Measurements from ENCODE around the gene PCID2.

Gene PCID2

DNA sequence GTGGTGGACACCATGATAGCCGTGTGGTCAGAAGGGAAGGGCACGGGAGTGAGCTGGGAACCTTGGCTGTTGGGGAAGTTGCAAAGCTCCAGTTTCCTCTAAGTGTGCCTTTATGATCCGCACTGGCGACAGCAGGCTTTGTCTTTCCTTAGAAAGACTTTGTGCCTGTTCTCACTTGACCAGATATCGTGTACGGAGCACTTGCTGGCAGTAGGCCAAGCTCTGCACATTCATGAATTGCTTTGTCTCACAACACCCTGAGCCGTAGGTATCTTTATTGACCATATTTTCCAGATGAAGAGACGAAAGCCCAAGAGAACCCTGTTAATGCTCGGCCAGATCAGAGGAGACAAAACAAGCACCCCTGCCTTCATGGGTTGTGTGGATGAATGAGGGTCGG lies 16.0 kb upstream of the PCID2 start:
- TF ChIP-seq POLR2A (IDR thresholded peaks at IDR 0.05; ENCODE audit: extremely low read depth, insufficient read length) = no peak
- TF ChIP-seq MYC (IDR thresholded peaks at IDR 0.05; ENCODE audit: low read depth, low read length) = no peak
- TF ChIP-seq, protein P1, sequence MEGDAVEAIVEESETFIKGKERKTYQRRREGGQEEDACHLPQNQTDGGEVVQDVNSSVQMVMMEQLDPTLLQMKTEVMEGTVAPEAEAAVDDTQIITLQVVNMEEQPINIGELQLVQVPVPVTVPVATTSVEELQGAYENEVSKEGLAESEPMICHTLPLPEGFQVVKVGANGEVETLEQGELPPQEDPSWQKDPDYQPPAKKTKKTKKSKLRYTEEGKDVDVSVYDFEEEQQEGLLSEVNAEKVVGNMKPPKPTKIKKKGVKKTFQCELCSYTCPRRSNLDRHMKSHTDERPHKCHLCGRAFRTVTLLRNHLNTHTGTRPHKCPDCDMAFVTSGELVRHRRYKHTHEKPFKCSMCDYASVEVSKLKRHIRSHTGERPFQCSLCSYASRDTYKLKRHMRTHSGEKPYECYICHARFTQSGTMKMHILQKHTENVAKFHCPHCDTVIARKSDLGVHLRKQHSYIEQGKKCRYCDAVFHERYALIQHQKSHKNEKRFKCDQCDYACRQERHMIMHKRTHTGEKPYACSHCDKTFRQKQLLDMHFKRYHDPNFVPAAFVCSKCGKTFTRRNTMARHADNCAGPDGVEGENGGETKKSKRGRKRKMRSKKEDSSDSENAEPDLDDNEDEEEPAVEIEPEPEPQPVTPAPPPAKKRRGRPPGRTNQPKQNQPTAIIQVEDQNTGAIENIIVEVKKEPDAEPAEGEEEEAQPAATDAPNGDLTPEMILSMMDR (IDR thresholded peaks at IDR 0.05; ENCODE audit: low read depth, low read length) = no peak
- H3K4me3 ChIP-seq (ENCODE audit: low read depth, low read length) = no peak overlapping the region
- no peak for DNase-seq (ENCODE audit: low read depth)

DNA sequence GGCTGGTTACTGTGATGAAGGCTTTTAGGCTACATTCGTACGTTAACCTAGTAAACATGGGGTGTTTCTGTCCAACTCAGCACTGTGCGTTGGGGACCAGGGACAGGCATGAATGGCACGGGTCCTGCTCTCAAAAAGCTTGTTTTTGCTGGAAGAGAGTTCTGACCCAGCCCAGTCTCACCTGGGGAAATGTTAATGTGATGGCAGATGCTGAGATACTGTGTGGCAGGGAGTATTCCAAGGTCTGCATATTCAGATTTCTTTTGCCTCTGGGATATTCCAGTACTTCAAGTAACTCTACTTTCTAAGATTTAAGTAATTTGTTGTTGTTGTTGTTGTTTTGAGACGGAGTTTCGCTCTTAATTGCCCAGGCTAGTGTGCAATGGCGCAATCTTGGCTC lies 14.6 kb upstream of the PCID2 start:
- TF ChIP-seq, protein P2, sequence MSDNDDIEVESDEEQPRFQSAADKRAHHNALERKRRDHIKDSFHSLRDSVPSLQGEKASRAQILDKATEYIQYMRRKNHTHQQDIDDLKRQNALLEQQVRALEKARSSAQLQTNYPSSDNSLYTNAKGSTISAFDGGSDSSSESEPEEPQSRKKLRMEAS (IDR thresholded peaks at IDR 0.05; ENCODE audit: low read depth, low read length) = no peak
- TF ChIP-seq MYC (IDR thresholded peaks at IDR 0.05; ENCODE audit: low read depth, low read length) (no peak), POLR2A (IDR thresholded peaks at IDR 0.05; ENCODE audit: extremely low read depth, insufficient read length) (no peak)
- TF ChIP-seq, protein P1 (IDR thresholded peaks at IDR 0.05; ENCODE audit: low read depth, low read length) = no peak
- H3K4me3 ChIP-seq (ENCODE audit: low read depth, low read length) = no peak overlapping the region
- DNase-seq (ENCODE audit: low read depth) = no peak

DNA sequence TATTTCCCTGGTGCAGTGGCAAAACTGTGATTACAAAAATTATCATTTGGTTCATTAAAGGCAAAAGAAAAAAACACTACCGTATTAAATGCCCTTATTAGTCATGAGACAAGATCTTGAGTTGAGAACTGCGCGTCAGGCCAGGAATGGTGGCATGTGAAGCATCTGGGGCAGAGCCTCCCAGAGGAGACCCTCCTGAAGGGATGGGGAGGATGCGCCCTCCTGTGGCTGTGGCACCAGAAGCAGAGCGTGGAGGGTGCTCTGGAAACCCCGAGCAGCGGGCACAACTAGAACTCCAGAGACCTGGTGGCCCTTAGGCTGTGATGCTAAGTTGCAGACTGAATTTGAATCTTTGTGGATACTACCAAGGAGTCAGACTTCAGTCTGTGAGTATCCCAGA lies 12.4 kb upstream of the PCID2 start:
- TF ChIP-seq POLR2A (IDR thresholded peaks at IDR 0.05; ENCODE audit: extremely low read depth, insufficient read length) = no peak
- TF ChIP-seq, protein P1 (IDR thresholded peaks at IDR 0.05; ENCODE audit: low read depth, low read length) = no peak
- TF ChIP-seq, protein P2 (IDR thresholded peaks at IDR 0.05; ENCODE audit: low read depth, low read length) = no peak
- no peak for TF ChIP-seq MYC (IDR thresholded peaks at IDR 0.05; ENCODE audit: low read depth, low read length)

DNA sequence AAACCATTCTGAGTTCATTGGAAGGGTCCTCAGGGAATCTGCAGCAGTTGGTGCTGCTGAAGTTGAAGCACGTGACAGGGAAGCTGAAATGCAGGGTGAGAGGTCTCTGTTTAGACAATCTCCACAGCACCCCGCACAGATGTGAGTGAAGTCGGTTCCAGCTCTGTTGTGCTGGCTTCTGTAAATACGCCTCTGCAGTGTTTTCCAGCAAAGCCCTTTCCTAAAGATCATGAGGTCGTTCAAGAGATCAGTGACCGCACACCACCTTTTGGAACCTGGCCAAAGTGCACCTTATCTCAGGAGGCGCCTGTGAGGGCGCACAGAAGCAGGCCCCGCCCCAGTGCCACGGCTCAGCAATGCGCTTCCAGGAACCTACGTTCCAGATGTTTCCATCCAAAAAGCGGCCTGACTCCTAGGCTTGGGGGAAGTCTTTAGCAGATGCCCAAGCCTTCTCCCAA lies 11.7 kb upstream of the PCID2 start:
- no peak overlapping the region for H3K4me3 ChIP-seq (ENCODE audit: low read depth, low read length)
- DNase-seq (ENCODE audit: low read depth) = no peak
- TF ChIP-seq, protein P1 (IDR thresholded peaks at IDR 0.05; ENCODE audit: low read depth, low read length) = no peak

More for the DNA sequence above, 12.4 kb upstream of the PCID2 start:
- H3K4me3 ChIP-seq (ENCODE audit: low read depth, low read length) = no peak overlapping the region
- no peak for DNase-seq (ENCODE audit: low read depth)

DNA sequence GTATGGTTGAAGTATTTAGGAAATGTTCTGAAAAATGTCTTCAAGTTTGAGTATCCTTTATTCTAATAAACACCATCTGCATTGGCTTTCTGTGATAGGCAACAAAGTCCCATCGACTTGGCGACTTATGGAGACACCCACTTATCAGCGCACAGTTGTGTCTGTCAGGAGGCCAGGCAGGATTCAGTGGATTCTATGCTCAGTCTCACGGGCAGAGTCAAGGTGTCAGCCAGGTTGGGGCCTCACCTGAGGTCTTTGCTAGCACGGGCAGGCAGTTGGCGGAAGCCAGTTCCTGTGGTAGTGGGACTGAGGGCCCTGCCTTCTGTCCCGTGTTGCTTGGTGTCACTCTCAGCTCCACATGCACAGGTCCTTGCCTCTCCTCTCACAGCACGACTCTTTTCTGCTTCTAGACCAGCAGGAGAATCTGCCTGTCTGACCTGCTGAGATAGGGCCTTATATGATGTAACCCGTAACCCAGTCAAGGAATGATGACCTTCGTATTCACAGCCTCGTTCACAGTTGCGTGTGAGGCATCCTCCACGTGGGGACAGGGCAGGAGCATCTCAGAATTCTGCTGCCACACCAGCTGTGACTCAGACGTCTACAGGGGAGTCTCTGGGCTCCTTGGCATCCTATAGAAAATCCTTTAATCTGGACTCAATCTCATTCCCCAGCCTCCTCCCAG lies 10.9 kb upstream of the PCID2 start:
- TF ChIP-seq, protein P2 (IDR thresholded peaks at IDR 0.05; ENCODE audit: low read depth, low read length) = no peak
- TF ChIP-seq, protein P1 (IDR thresholded peaks at IDR 0.05; ENCODE audit: low read depth, low read length) = no peak
- TF ChIP-seq MYC (IDR thresholded peaks at IDR 0.05; ENCODE audit: low read depth, low read length) = no peak
- TF ChIP-seq POLR2A (IDR thresholded peaks at IDR 0.05; ENCODE audit: extremely low read depth, insufficient read length) = no peak
- no peak for DNase-seq (ENCODE audit: low read depth)

DNA sequence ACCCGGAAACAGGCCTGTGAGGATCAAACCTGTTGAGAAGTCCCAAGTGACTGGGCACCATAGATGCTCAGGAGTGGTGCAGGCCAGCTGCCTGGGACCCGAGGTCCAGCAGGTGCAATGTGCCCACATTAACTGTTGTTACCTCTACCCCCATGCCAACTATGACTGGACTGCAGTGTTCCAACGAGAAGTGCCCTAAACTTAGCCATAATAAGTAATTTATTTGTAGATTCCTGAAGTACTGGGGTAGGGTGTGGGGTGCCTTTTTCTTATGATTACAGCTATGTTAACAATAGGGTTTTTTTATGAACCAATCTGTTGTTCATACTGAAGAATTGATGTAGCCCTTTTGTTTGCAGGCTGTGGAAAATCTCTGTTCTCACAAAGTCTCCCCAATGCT lies 10.1 kb upstream of the PCID2 start:
- TF ChIP-seq MYC (IDR thresholded peaks at IDR 0.05; ENCODE audit: low read depth, low read length) = no peak
- TF ChIP-seq, protein P2 (IDR thresholded peaks at IDR 0.05; ENCODE audit: low read depth, low read length) = no peak
- H3K4me3 ChIP-seq (ENCODE audit: low read depth, low read length) = no peak overlapping the region

More for the DNA sequence above, 10.9 kb upstream of the PCID2 start:
- H3K4me3 ChIP-seq (ENCODE audit: low read depth, low read length) = no peak overlapping the region

More for the DNA sequence above, 10.1 kb upstream of the PCID2 start:
- no peak for DNase-seq (ENCODE audit: low read depth)
